ENCODE measurements around the gene PRR15. TPM values are rescaled to one million over a fixed set of nuclear protein-coding genes. Genes with fewer than 3 reads are reported as not detected.

PRR15 gene
- total RNA-seq, 1 experiment from 2014 or later = 2.9 TPM

- Histone ChIP-seq H3K4me3 (replicated peaks in 1 of 2; ENCODE audit: low read depth in 1 of 2, low read length in 2 of 2) (no peak overlapping the region), H3K9ac (ENCODE audit: low read length) (no peak overlapping the region), H3K79me2 (ENCODE audit: insufficient read depth, low read length) (no peaks in the 10 kb centered on the region), H4K20me1 (ENCODE audit: insufficient read depth) (no peaks in the 10 kb centered on the region), H3K4me1 (ENCODE audit: control insufficient read depth in 1 of 2, insufficient read depth in 2 of 2, low read length in 2 of 2) (peaks cover 9 to 21% of the 10 kb centered on the region in 2 experiments), H3K4me2 (ENCODE audit: low read length) (no peak overlapping the region), H2AFZ (ENCODE audit: low read depth, low read length, poor library complexity, severe bottlenecking) (no peak overlapping the region), H3K27me3 (ENCODE audit: insufficient read depth, low read length) (no peaks in the 10 kb centered on the region), H3K9me2 (ENCODE audit: insufficient read depth) (no peaks in the 10 kb centered on the region), H3K36me3 (ENCODE audit: control insufficient read depth in 1 of 2, insufficient read depth in 2 of 2, low read length in 2 of 2) (no peaks in the 10 kb centered on the region), H3K27ac (ENCODE audit: low read depth, low read length) (no peak overlapping the region), H3K9me3 (ENCODE audit: control insufficient read depth in 1 of 2, insufficient read depth in 1 of 2, low read depth in 1 of 2, low read length in 2 of 2) (no peaks in the 10 kb centered on the region)
- TF ChIP-seq SRF (IDR thresholded peaks at IDR 0.05; ENCODE audit: low read depth) = no peak
- no peak for TF ChIP-seq ATF3 (IDR thresholded peaks at IDR 0.05)
- TF ChIP-seq, protein P1, sequence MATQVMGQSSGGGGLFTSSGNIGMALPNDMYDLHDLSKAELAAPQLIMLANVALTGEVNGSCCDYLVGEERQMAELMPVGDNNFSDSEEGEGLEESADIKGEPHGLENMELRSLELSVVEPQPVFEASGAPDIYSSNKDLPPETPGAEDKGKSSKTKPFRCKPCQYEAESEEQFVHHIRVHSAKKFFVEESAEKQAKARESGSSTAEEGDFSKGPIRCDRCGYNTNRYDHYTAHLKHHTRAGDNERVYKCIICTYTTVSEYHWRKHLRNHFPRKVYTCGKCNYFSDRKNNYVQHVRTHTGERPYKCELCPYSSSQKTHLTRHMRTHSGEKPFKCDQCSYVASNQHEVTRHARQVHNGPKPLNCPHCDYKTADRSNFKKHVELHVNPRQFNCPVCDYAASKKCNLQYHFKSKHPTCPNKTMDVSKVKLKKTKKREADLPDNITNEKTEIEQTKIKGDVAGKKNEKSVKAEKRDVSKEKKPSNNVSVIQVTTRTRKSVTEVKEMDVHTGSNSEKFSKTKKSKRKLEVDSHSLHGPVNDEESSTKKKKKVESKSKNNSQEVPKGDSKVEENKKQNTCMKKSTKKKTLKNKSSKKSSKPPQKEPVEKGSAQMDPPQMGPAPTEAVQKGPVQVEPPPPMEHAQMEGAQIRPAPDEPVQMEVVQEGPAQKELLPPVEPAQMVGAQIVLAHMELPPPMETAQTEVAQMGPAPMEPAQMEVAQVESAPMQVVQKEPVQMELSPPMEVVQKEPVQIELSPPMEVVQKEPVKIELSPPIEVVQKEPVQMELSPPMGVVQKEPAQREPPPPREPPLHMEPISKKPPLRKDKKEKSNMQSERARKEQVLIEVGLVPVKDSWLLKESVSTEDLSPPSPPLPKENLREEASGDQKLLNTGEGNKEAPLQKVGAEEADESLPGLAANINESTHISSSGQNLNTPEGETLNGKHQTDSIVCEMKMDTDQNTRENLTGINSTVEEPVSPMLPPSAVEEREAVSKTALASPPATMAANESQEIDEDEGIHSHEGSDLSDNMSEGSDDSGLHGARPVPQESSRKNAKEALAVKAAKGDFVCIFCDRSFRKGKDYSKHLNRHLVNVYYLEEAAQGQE (IDR thresholded peaks at IDR 0.05; ENCODE audit: low read depth) = no peak
- no peak for TF ChIP-seq SP1 (IDR thresholded peaks at IDR 0.05; ENCODE audit: low read depth)
- TF ChIP-seq ZNF274 (IDR thresholded peaks at IDR 0.05; ENCODE audit: low read depth, low read length) = no peak
- TF ChIP-seq, protein P2, sequence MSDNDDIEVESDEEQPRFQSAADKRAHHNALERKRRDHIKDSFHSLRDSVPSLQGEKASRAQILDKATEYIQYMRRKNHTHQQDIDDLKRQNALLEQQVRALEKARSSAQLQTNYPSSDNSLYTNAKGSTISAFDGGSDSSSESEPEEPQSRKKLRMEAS (IDR thresholded peaks at IDR 0.05) = no peak
- no peak for TF ChIP-seq TCF7L2 (IDR thresholded peaks at IDR 0.05; ENCODE audit: borderline replicate concordance, extremely low read depth, insufficient read depth, insufficient read length)
- no peak for TF ChIP-seq POLR2AphosphoS5 (IDR thresholded peaks at IDR 0.05; ENCODE audit: low read depth, low read length)
- TF ChIP-seq ZBTB33 (IDR thresholded peaks at IDR 0.05; ENCODE audit: extremely low read depth, insufficient replicate concordance, low read length) = no peak
- no peak for TF ChIP-seq EGR1 (IDR thresholded peaks at IDR 0.05; ENCODE audit: low read depth)
- TF ChIP-seq ZFX (IDR thresholded peaks at IDR 0.05) = no peak
- no peak for TF ChIP-seq CBX3 (IDR thresholded peaks at IDR 0.05; ENCODE audit: low read depth)
- no peak for TF ChIP-seq EZH2 (IDR thresholded peaks at IDR 0.05)
- no peak for TF ChIP-seq CEBPB (IDR thresholded peaks at IDR 0.05; ENCODE audit: low read depth)
- TF ChIP-seq SIN3A (IDR thresholded peaks at IDR 0.05; ENCODE audit: low read depth) = no peak
- TF ChIP-seq FOSL1 (IDR thresholded peaks at IDR 0.05; ENCODE audit: low read depth) = no peak
- no peak for TF ChIP-seq YY1 (IDR thresholded peaks at IDR 0.05; ENCODE audit: extremely low read depth, insufficient replicate concordance, low read depth, low read length)
- TF ChIP-seq ELF1 (IDR thresholded peaks at IDR 0.05; ENCODE audit: borderline replicate concordance, low read depth) = no peak
- ChIA-PET CTCF (no interaction called here), RAD21 (ENCODE audit: low non-redundant PET in 1 of 2, low total read pairs in 2 of 2, uncharacterized antibody in 2 of 2, unreplicated experiment in 2 of 2) (no interaction called here), POLR2A (no interaction called here)
- intact Hi-C loops (cut with micrococcal nuclease) = no loop called here
- ATAC-seq = no peak
- no peak for DNase-seq (ENCODE audit: low read depth, low spot score)
- BruUV-seq (replicated peaks) = no TSS peak
These were observed 41.1 kb downstream of the PRR15 start for GRCh38 chr7:29604702-29605101.
